ENCODE results near the gene COBL.

The COBL gene

DNA sequence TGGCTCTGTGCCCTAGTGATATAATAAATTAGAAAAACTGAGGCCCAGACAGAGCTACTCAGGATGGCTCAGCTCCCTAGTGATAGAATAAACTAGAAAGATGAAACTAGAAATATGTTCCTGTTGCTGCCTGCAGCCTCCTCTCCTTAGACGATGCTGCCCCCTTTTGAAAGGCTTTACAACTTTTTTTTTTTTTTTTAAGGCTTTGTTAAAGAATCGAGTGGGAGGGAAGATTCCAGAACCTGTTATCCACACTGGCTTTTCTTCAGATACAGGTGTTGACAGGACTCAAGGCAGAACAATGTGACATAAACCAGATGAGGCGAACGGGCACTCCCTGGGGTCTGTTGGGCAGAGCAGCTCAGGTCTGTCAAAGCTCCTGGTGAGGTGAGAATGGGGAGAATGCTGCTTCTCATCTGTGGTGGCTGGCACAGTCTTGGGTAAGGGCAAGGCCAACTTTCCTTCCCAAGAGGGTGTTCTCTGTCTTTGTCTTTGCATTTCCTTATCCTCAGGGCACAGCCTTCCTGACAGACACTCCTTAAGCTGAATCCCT, 175.1 kb downstream of the COBL start:
- peak; percentile 56 for DNase-seq (ENCODE audit: low spot score)

DNA sequence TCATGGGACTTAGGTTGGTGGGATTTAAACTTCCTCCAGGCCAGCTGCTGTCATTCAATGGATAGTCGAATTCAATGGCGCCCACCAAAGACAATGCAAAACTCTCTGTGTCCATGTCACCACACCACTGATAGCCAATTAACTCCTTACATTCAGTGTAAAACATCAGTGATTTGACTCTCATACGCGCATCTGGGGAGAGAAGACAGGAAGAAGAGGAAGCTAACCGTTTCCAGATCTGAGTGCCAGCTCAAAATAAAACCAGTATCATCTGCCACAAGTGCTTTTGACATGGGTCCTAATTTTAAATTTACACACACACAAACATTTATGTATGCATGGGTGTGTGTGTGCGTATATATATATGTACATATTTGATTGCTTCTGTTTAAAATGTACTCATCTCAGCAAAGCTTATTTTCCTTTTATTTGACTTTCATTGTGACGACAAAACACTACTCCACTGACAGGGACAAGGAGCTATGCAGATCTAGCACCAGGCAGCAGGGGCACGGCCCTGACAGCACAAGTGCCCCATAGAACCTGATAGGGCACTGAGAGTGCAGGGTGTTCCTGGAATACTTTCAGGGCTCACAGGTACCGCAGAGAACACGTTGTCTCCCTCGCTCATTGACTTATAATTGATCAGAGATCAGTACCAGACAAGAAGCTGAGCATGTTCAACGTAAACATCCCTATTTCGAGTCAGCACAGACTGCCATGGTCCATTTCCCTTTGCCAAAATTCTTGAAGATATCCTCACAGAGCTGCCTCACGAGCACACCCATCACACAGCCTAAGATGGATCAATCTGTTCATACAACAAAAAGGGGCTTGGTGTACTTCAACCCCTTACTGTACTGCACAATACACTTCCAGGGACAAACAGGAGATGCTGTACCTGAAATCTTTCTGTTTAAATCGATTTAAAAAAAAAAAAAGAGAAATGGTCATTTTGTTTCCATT, 176.1 kb downstream of the COBL start:
- DNase-seq (ENCODE audit: low spot score): no peak

DNA sequence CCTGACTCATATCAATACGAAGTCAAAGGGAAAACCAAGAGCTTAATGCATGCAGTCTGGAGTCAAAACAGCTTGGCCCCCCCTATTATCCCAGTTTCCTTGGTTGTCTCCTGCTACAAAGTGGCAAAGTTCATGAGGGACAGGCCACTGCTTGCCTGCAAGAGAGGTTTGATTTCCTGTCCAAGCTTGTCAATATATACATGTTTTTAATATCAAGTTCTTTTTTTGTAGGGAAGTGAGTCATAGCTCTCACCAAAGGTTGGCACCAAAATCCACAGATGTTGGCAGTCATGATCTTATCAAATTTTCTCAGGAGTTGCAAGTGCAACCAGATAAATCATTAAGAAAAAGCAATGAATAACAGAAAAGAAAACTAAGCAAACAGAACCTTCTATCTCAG, 176.8 kb downstream of the COBL start:
- no peak for DNase-seq (ENCODE audit: low spot score)

DNA sequence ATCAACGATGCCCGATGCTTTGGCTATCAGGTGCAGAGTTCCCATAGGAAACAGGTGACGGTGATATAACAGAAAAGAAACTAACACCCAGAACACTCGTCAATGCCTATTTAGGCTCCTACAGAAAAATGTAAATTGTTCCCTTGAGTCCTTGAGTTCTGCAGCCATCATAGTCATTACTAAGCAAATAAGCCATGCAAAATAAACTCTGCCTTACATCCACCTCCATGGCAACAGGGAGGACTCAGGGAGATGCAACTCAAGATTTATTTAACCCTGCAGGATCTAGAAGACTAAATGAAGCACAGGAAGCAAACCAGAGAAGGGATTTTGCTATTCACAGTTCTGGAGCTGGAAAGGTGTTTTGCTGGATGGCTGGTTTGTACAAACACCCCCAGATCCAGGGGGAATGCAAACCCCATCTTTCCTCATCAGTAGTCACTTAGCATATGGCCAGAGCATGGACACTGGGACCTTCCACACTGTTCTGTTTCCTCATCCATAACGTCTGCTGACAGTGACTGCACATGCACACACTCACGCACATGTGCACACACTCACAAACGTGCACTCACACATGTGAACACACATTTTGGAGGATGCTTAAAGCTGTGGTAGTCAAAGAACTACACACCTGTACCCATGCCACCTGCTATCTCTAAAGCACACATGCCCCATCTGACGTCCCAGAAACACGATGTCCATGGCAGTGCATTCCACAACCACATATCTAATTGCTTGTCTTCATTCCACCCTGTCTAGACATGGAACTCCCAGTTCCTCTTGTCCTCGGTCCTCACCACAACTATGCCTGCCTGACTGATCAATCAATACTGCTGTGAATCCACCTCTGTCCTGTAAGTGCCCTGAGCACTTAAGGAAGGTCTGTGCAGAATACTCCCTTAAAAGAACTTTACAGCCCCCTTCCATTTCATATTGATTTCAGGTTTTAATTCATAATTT, 178.2 kb downstream of the COBL start:
- DNase-seq (ENCODE audit: low spot score): no peak

DNA sequence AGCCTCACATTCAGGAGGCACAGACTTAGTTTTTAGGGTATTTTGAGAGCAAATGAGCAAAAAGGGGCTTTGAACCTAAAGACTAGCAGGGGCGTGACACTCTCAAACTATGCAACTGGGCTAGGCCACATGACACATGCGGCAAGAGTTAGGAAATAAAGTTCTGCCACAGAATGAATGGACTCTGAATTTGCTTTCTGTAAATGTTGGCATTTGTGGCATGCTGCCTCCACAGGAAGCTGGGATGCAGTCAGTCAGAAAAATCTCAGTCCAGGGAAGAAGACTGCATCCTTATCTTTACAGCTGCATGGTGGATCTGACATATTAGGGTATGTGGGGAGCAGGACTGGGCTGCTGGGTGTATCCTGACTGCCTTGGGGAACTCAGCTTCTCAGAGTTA, 181.0 kb downstream of the COBL start:
- no peak for DNase-seq (ENCODE audit: low spot score)

DNA sequence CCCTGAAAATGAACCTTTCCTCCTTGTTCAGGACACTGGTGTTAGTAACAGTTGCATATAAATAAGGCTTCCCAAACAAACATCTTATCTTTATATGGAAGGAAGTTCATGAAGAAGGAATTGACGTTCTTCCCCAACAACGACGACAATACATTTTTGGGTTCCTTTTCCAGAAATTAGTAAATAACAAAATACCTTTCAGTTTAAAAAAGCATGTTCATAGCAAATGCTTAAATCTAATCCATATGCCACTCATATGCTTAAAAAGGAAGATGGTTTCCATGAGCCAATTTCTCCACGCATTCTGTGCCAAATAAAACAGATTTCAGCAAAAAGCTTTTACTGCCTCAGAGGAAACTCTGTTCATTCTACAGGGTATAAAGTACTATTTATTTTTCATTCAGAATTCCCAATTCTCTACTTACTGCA, 182.6 kb downstream of the COBL start:
- no peak for DNase-seq (ENCODE audit: low spot score)

DNA sequence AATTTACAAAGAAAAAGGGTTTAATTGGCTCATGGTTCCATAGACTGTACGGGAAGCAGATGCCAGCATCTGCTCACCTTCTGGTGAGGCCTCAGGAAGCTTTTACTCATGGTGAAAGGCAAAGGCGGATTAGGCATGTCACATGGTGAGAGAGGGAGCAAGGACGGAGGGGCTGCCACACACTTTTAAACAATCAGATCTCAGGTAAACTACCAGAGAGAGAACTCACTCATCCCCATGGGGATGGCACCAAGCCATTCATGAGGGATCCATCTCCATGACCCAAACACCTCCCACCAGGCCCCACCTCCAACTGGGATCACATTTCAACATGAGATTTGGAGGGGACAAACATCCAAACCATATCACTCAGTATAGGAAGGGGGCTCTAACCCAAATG, 183.9 kb downstream of the COBL start:
- DNase-seq (ENCODE audit: low spot score): no peak

DNA sequence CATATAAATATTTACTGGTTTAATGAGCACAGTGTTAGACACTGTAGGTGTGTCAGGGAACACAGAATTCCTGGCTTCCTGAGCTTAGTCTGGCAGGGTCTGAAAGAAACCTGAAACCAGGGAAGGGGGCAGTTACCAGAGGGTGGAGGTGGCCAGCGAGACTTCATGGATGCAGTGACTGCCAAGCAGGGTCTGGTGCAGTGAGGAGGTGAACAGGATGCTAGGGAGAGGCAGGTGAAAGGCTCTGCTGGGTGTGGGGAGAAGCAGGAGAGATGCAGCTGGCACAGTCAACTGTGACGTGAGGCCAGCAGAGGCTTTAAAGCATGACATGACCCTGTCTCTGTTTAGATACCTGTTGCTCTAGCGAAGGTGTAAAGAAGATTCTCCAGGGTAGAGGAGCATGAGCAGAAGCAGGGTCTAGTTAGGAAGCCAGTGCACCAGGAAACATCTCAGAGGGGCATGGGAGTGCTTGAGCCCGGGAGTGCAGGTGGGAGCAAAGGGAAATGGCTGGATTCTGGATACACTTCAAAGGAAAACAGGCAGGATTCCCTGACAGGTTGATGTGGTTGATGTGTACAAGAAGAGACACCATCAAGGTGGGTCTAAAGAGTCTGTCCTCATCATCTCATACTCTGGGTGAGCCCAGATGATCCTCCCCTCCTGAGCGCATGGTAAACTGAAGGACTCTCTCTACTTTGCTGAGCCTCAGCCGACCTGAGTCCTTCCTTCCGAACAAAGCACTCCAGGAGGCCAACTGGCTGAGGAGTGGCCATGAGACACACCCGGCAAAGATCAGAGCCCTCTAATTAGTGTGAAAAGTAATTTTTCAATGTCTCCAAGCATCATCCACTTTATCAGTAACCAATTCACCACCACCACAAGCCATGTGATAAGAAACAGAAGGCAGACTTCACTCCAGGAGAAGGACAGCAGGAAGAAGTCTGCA, 186.8 kb downstream of the COBL start:
- no peak for DNase-seq (ENCODE audit: low spot score)

DNA sequence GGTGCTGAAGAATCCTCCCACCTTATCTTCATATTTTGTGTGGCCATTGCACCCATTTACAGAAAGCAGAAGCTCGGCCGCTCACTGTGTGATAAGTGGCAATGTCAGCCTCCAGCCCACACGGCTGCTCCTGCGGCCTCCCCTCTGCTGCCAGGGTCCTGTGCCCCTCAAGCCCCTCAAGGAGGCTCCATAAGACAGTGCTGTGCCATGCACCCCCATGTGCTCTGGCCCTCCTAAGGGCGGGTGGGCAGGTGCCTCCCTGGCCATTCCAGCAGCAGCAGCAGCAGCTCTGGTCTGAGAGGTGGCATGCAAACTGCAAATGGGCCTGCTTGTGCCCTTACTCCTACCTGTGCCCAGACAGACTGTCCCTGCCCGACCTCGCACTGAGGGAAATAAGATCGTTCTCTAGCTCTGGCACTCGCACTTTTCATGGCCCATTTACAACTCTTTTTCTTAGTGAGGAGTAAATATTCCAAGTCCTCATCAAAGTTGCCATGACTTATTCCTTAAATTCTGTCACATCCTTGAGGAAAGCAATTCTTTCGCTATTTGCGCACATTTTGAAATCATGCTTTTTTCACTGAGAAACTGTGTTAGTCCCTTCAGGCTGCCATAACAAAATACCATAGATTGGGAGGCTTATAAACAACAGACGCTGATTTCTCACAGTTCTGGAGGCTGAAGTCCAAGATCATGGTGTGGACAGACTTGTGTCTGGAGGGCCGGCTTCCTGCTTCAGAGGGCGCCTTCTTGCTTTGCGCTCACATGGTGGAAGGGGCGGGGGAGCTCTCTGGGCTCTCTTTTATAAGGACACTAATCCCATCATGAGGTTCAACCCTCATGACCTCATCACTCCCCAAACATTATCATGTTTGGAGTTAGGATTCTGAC, 187.8 kb downstream of the COBL start:
- no peak for DNase-seq (ENCODE audit: low spot score)

DNA sequence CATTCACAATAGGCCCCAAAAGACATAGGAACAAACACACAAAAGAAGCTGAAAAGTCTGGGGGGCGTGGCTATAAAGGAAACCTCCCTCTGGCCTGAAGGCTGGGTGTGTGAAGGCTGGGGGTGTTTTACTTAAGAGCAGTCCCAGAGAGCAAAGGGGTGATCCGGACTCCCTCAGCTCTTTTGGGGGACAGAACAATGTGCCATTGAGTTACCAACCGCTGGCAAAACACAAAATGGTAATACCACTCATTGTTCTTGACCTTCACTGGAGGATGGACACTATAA, 189.0 kb downstream of the COBL start:
- DNase-seq (ENCODE audit: low spot score): no peak

DNA sequence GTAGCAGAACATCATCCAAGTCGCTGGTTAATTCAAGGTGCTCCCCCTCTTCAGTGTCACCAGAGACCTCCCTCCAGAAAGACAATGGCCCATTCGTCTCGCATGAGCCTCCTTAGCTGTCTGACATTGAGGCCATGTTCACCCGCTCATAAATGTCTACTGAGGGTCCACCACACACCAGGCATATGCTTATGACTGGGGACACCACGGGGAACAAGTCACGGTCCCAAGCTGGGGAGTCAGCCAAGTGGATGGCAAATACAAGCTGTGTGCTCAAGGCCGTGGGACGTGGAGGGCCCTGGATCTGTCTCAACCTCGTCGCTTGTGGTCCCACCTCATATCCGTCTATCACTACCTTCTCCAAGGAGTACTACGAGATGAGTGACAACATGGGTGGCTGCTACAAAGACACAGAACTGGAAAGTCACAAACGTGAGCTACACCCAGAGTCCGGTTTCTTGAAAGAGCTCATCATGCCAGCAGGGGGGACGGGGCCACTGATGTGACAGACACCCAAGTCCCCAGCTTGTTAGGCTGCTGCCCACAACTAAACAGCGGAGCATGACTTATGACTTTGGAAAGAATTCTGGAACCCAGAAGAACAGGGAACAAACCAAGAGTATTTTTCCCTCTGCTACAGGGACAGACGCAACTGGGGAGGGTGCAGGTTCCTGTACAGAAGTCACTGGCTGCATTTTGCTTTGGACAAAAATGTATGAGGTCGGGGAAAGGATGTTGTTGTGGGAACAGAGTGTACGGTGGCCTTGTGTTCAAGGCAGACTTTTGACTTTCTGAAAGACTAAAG, 189.6 kb downstream of the COBL start:
- no peak for DNase-seq (ENCODE audit: low spot score)

DNA sequence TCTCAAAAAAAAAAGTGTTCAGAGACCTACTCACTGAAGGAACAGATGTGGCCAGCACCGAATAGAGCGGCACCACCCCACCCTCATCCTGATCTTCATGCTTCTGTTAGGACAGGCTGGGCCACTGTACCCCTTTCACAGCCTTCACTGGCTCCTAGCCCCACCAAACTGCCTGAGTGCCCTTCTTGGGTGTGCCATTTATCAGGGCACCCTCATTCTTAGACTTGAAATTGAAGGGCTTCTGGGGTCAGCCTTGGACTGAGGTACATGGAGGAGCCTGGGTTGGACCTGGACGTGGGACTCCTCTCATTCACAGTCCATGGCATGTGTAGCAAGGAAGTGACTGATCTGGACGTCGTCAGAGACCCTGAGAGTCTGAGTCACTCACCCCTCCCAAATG, 190.3 kb downstream of the COBL start:
- DNase-seq (ENCODE audit: low spot score): no peak

DNA sequence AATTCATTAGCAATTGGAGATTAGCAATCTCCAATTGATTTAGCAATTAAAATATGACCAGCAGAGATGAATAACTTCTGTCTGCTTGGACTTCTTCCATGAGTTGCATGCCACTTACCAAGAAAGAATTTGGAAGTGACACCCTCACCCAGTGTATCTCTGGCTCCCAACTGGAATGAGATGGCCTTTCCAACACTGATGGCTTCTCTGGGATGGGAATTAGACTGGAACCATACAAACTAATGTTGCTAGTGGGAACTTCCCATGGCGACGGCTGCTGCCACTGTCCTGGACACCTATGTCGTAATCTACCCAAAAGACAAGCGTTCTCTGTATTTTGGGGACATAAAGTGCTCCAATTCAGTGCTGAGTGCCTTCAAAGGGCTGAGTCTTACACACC, 192.3 kb downstream of the COBL start:
- DNase-seq (ENCODE audit: low spot score): no peak

DNA sequence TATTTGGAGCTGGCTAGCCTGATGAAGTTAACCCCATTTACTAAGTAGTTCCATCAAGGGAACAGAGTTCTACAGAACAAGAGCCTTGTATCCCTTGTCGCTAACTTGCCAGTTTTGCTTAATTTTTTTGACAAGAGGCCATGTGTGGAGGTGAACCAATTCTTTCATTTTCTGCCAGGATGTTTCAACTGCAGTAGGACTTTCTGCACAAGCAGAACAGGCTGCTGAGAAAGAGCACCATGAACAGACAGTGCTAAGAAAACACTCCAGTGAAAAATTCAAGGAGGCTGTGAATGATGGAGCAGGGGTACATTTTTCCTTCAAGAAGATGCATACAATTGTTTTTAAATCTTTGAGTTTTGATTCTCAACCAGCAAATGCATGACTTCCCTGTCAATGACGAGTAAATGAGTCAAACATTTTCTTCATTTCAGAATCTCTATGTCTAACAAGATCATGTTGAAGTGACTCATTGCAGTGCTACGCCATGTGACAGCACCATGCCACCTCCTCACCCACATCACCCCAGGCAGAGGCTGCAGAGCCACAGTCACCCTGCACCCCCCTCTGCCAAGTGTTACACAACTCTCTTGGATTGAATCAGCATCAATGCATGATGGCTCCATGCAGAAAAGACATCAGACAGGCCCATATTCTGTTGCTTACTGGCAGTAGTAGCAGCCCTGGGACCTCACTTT, 193.1 kb downstream of the COBL start:
- peak; percentile 86 for DNase-seq (ENCODE audit: low spot score)

DNA sequence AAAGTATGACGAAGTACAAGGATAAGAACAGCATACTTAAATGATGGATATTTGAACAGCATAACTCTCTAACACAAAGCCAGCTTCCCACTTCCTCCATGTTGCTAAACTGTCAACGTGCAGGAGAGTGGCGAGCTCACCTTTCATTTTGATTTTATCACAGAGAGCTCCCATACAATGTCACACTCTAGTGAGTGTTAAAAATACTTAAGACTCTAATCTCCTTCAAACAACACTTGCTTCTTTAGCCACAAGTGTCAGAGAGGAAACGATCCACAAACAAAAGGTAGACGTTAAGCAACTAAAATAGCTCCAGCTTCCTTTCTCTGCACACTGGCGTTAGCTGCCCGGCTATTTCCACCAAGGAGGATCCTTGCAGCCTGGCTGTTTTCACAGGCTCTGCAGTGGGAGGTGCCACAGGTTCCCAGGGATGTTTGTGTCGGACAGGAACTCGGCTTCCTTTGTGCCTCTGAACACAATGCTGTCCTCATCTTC, 194.6 kb downstream of the COBL start:
- DNase-seq (ENCODE audit: low spot score): no peak

DNA sequence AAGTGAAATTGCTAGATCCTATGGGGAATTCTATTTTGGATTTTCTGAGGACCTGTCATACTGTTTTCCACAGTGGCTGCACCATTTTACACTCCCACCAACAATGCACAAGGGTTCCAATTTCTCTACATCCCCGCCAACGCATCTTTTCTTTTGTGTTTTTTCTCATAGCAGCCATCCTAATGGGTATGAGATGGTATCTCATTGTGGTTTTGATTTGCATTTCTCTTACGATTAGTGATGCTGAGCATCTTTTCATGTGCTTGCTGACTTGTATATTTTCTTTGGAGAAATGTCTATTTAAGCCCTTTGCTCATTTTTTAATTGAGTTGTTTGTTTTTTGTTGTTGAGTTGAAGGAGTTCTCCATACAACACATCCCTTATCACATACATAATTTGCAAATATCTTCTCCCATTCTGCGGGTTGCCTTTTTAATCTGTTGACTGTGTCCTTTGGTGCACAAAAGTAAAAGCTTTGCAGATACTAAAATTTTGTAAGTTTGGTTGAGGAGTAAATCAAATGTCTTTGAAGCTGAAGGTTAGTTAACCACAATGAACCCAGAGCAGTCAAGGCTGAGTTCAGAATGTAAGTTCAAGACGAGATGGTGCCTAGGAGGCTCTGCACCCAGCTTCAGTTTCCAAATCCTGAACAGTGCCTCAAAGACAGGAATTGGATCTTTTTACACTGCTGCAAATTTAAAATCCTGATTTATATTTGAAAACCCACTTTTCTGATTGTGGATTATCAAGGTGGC, 195.4 kb downstream of the COBL start:
- DNase-seq (ENCODE audit: low spot score): no peak

DNA sequence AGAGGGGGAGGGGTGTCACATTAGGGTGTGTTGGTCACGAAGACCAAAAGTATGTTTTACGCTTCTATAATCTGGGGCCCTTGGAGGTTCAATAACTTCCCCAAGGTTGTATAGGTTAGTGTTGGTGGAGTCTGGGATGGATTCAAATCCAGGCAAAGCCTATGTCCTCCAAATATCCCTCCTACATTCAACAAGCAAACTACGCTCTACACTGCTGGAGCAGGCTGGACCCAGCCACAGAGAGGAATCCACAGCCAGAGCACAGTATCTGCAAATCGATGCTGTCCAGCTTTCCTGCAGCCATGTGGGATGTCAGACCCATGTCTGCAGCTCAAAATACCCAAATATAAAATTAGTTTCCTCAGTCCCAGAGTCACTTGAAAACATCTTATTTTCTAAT, 198.0 kb downstream of the COBL start:
- DNase-seq (ENCODE audit: low spot score): no peak

DNA sequence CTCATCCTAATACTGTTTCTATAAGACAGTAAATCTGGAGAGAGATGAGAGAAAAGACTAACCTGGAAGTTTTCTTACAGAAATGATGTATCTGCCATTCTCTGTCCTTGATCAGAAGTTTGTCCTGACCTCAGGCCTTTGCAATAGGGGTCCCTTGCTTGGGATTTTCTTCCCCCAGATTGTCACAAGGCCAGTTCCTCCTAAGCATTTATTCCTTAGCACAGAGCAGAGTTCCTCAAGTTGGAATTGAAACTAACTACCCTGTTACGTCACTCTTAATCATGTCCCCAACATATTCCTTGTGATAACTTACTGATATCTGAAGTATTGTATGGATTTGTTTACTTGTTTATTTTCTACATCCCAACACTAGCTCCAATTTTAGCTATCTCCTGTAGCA, 202.1 kb downstream of the COBL start:
- no peak for DNase-seq (ENCODE audit: low spot score)

Measured in Ammon's horn (tissue), 1 donor.